Measurements from ENCODE around the gene NEK10.
"Not testable (repeated sequence)": the region's sequence is repeated elsewhere in the genome, so short reads cannot be mapped to it uniquely, and the experiment has no call there.

The NEK10 gene

GRCh38 chr3:27354161-27354560 is 15.0 kb downstream of the NEK10 start:
- no peak for DNase-seq (ENCODE audit: low read depth, low spot score)

GRCh38 chr3:27353221-27353620 is 16.0 kb downstream of the NEK10 start:
- DNase-seq (ENCODE audit: low read depth, low spot score), result no peak

DNA sequence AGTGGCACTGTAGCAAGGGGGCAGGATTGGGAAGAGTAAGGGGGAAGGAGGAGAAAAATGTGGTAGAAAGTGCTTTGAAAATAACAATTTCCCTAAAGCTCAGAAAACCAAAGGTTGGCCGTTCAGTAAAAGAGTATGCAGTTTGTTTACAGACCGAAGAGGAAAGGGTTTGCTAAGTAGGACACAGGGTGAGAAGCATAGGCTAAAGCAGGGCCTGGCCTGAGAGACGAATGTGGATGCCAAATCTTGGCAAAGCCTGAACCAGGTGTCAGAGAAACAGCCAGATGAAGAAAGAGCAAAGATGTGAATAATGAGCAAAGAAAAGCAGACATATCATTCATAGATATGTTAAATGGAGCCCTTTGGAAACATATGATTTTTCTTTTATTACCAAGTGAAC is 17.1 kb downstream of the NEK10 start:
- DNase-seq (ENCODE audit: low read depth, low spot score), result no peak

- DNase-seq (ENCODE audit: low read depth, low spot score), result no peak
Observed at GRCh38 chr3:27349832-27350231, 19.4 kb downstream of the NEK10 start.

GRCh38 chr3:27345959-27346865 is 23.0 kb downstream of the NEK10 start:
- DNase-seq (ENCODE audit: low read depth, low spot score), result no peak

- DNase-seq (ENCODE audit: low read depth, low spot score), result no peak
Observed at GRCh38 chr3:27345493-27345892, 23.7 kb downstream of the NEK10 start.

GRCh38 chr3:27345045-27345444 is 24.1 kb downstream of the NEK10 start:
- no peak for DNase-seq (ENCODE audit: low read depth, low spot score)

- DNase-seq (ENCODE audit: low read depth, low spot score), result no peak
Observed at GRCh38 chr3:27344192-27344591, 25.0 kb downstream of the NEK10 start.

GRCh38 chr3:27342267-27342666 is 26.9 kb downstream of the NEK10 start:
- DNase-seq (ENCODE audit: low read depth, low spot score), result no peak

GRCh38 chr3:27340534-27340933 is 28.6 kb downstream of the NEK10 start:
- no peak for DNase-seq (ENCODE audit: low read depth, low spot score)

- no peak for DNase-seq (ENCODE audit: low read depth, low spot score)
Observed at GRCh38 chr3:27335571-27335970, 33.6 kb downstream of the NEK10 start.

DNA sequence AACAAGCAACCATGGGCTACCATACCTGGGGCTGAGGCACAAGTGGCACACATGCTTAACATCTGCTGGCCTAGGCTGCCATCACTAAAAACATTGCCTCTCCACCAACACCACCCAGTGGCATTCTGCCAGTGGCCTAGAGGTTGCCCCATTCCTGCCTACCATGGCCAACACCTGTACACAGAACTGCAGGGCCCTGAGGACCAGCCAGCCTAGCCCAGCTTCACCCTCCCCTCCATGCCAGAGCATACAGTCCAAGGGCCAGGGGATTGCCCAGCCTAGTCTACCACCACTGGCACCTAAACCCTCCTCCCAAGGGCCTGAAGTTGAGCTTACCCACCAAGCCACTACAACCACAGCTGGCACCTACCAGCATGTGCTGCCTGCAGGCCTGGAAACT is 35.3 kb downstream of the NEK10 start:
- DNase-seq (ENCODE audit: low read depth, low spot score), result no peak

GRCh38 chr3:27328982-27329762 is 40.0 kb downstream of the NEK10 start:
- not testable (repeated sequence) for DNase-seq (ENCODE audit: low read depth, low spot score)

DNA sequence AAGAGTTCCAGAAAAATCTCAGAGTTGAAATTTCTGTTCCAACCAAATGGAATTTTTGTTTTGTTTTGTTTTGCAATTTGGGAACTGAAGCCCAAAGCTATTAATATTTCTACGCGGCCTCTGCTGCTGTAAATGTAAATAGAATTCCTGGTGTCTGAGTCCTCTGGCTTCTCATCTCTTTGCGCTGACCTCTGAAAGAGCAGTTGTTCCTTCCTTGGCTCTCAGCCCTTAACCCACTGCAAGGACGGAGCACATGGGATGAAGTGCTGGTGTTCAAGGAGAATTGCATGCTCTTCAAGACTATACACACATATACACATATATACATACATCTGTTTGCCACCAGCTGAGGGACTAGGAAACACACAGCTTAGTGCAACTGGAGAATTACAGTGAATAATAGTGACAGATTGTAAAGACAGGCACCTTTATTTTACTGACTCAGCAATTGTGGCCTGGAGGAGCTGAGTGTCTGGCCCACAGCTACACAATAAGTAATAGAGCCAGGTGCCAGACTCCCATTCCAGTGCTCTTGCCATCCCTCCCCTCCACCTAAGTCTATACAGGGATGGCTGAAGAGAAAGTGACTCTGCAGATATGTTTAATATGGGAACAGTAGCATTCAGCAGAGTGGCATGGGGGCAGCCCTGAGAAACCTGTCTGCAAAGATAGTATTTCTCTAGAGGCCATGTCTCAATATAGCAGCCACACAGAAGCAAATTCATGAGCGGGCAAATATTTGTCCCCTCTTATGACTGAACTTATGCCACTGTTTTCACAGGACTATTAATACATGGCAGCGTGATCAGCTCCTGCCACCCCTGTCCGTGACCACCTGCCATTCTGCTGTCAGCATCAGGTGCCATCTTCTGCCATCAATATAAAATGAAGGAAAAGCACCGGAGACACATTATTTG is 42.3 kb downstream of the NEK10 start:
- DNase-seq (ENCODE audit: low read depth, low spot score), result no peak

DNA sequence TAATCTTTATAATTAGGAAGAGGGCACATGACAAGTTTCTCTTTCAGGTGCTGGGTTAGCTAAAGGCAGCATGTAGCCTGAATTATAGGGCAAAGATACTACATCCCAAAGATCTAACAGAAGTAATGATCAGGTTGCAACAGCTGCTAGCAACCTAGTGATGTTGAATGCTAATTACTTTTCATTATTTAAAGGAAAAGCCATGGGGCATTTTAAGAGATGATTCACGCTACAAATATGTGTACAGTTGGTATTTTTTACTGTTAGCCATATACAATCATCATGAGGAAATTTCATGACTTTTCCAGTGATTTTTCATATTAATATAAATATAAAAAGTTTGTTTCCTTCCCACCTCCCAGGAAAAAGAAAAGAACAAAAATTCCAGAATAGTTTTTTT is 43.0 kb downstream of the NEK10 start:
- DNase-seq (ENCODE audit: low read depth, low spot score), result no peak

DNA sequence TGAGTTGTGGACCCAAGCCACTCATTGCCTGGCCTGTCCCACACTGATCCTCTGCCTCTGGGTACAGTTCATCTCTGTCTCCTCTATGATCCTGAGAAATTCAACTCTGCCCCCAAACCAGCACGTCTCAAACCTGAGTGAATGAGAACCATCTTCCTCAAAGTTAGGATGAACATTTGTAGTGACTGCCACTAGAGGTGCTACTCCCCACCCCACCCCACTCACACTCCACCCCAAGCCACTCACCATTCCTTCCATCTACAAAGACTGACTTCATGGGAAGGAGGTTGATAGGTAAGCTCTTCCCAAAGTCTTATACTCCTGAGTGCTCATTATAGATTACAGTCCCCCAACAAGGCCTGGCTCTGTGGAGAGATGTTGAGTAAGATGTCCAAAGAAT is 43.8 kb downstream of the NEK10 start:
- DNase-seq (ENCODE audit: low read depth, low spot score), result no peak

DNA sequence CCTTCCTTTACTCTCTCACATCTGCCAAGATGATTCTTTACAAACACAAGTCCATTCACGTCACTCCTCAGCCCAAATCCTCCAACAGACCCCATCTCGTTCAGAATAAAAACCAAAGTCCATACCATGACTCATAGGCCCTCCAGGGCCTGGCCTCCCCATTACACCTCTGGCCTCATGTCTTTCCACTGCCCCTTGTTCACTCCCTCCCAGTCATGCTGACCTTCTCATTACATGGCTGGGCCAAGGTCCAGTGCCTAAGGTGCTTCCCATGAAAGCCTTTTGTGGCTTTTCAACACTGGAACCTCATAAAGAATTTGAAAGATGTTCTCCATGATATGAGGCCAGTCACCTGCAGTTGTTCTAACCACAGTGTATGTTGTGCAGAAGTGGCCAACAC is 44.5 kb downstream of the NEK10 start:
- DNase-seq (ENCODE audit: low read depth, low spot score), result no peak

- DNase-seq (ENCODE audit: low read depth, low spot score), result no peak
Observed at GRCh38 chr3:27323087-27323570, 46.1 kb downstream of the NEK10 start.

GRCh38 chr3:27322634-27323033 is 46.5 kb downstream of the NEK10 start:
- DNase-seq (ENCODE audit: low read depth, low spot score), result no peak

DNA sequence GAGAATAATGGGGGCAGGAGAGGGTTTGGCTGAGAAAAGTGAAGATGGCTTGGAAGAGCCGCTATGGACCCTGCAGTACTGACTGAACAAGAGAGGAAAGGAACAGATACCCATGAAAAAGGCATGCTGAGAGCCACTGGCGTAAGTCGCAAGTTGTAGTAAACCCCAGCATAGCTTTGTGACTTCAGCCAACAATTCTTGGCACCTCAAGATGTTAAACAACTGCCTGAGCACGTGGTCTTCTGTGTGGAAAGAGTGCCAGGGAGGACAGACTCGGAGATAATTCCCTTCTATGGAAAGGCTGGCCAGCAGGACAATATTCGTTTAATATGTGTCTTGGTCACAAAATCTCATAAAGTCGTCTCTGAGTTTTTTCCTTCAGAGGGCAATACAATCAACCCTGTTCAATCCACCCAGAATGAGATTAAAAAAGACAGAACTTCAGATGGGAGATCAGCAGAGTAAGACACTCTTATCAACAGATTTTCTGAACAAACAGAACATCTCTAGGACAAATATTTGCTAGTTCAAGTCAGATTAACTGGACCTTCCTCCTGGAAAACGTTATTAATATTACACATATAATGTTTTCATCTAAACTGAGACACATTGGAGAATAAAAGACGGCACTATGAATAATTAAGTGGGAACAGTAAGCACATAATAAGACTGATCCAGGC is 49.2 kb downstream of the NEK10 start:
- no peak for DNase-seq (ENCODE audit: low read depth, low spot score)

DNA sequence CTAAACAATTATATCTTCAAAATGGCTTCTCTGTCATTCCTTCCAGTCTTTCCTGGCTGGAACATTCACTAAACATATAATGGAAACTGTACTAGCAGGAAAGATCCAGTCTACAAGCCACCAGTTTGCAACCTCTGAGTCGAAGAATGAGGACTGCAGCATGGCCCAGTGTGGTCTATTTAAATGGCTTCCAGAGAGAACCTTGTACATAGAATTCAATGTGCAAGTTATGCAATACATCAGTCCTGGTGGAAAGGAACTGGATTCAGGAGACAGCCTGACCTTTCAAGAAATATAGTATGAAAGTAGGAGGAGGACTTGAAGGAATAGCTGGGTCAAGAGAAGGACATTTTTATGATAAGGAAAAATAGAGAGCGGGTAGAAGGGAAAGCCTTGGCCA is 49.9 kb downstream of the NEK10 start:
- DNase-seq (ENCODE audit: low read depth, low spot score), result no peak
